ENCODE results near the gene HSPA9. TPM values are rescaled to one million over a fixed set of nuclear protein-coding genes. Genes with fewer than 3 reads are reported as not detected.

The HSPA9 gene
- total RNA-seq (2013; cell fraction: nucleolus; rRNA removed), result 198 and 218 TPM in 2 replicates
- total RNA-seq (2014; rRNA removed), result 412 and 440 TPM in 2 replicates
- total RNA-seq (2014; rRNA removed; fragmentation: Illumina TruSeq; extraction: Trizol), result 386 and 395 TPM in 2 replicates
- total RNA-seq (2021), result 307 and 347 TPM in 2 replicates
- 185 TPM for polyA plus RNA-seq (2011; ENCODE audit: low read depth)
- polyA plus RNA-seq (2011; rRNA removed), result 253 and 311 TPM in 2 replicates
- 199 and 201 TPM in 2 replicates for polyA plus RNA-seq (2011; cell fraction: cytosol; rRNA removed)
- 151 and 212 TPM in 2 replicates for polyA plus RNA-seq (2011; cell fraction: nucleus; rRNA removed)
- 147 and 164 TPM in 2 replicates for polyA plus RNA-seq (2012)
- 357 and 449 TPM in 2 replicates for polyA plus RNA-seq (2014; fragmentation: Illumina TruSeq; extraction: Trizol)
- polyA plus RNA-seq (2014; fragmentation: Nextera tagmentation; extraction: Ambion mirVana), result 100 to 1,000 TPM; 145 to 294 TPM
- 329 and 337 TPM in 2 replicates for polyA plus RNA-seq (2014; rRNA removed)
- polyA plus RNA-seq (2016; fragmentation: Nextera tagmentation; extraction: Ambion mirVana), result 100 to 1,000 TPM; 440 to 455 TPM
- polyA minus RNA-seq (2011; rRNA and poly(A)+ RNA removed), result 326 and 330 TPM in 2 replicates
- 143 and 157 TPM in 2 replicates for polyA minus RNA-seq (2011; cell fraction: cytosol; rRNA and poly(A)+ RNA removed)
- polyA minus RNA-seq (2011; cell fraction: nucleus; rRNA and poly(A)+ RNA removed), result 87.9 and 144 TPM in 2 replicates
- Bru-seq, nascent RNA, result percentile 97 among the genes with signal in this experiment
- BruChase-seq, experiment 1, labeled RNA remaining after a 6-hour chase, result percentile 99 among the genes with signal in this experiment
- BruChase-seq, experiment 2, labeled RNA remaining after a 2-hour chase, result percentile 98 among the genes with signal in this experiment
- long read RNA-seq, experiment 1, full-length matches to known transcripts, result 363 of 434 reads
- long read RNA-seq, experiment 1, partial matches to known transcripts, result 45 of 434 reads
- long read RNA-seq, experiment 1, other reads (novel, unspliced or antisense), result 26 of 434 reads
- long read RNA-seq, experiment 2, full-length matches to known transcripts, result 3,650 of 4,698 reads
- long read RNA-seq, experiment 2, partial matches to known transcripts, result 911 of 4,698 reads
- long read RNA-seq, experiment 2, other reads (novel, unspliced or antisense), result 137 of 4,698 reads

DNA sequence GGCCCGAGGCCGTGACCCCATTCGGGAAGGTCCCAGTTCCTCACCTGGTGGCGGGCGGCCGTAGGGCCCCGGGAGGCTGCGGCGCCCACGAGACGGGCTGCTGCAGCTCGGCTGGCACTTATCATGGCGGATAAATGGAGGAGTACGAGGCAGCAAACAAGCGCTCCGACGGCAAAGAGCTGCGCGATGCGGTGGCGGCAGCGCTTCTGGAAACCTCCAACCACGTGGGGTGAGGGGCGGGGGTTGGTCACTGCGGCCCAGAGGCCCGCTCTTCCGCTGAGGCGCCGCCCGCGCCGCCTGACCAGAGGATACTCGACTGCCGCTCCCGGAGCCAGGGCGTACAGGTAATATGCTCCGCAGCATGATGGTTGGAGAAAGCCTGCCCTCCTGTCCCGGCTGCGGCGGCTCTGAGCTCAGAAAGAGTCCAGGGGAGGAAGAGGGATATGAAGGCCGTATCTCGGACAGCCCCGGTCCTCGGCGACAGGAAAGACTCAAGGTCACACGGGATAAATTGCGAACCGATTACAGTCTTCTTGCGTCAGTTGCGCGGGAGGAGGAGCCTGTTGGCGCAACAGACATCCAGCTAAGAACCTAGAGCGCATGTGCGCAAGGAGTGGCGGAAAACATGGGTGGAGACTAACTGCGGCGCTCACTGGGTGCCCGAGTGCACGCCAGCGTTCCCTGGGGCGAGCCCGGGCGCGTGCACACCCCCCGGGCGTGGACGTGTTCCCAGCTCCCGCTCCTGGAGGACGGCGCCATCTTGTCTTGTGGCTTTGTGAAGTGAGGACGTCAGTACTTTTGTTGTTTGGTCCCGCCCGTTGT, at the start of gene HSPA9:
TSS of gene HSPA9 (minus strand) at position 208 of the 822 bp plus-strand sequence. CDS start at position 125, 83 bp downstream.
- H2AFZ ChIP-seq (ENCODE audit: control insufficient read depth, low read depth, low read length), result peak within 1 kb of the TSS; percentile 91
- WGBS (ENCODE audit: insufficient coverage, insufficient replicate concordance, low lambda C conversion rate, missing lambda C conversion rate), result 2% methylated on average over 73 of the region's 73 CpGs
- in situ Hi-C loops (cut with MboI), result loop anchor here (10.0 kb wide), 1 partner anchor 689 kb away; no protein-coding TSS in a partner anchor
- TF ChIP-seq HDAC6 (IDR thresholded peaks at IDR 0.05; ENCODE audit: unreplicated experiment) (no peak), ASH2L (IDR thresholded peaks at IDR 0.05; ENCODE audit: borderline replicate concordance, low read depth) (peak; percentile 89; the same call in 1 of the 2 replicates), ATF2 (IDR thresholded peaks at IDR 0.05; ENCODE audit: low read length) (no peak), EED (IDR thresholded peaks at IDR 0.05; ENCODE audit: low read depth) (peak; percentile 63), POLR2A (IDR thresholded peaks at IDR 0.05; ENCODE audit: low read depth, low read length) (peak; percentile 90), ZBTB40 (IDR thresholded peaks at IDR 0.05; ENCODE audit: borderline replicate concordance) (peak; percentile 83; the same call in 1 of the 2 replicates)
- TF ChIP-seq, protein P1, sequence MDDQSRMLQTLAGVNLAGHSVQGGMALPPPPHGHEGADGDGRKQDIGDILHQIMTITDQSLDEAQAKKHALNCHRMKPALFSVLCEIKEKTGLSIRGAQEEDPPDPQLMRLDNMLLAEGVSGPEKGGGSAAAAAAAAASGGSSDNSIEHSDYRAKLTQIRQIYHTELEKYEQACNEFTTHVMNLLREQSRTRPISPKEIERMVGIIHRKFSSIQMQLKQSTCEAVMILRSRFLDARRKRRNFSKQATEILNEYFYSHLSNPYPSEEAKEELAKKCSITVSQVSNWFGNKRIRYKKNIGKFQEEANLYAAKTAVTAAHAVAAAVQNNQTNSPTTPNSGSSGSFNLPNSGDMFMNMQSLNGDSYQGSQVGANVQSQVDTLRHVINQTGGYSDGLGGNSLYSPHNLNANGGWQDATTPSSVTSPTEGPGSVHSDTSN (IDR thresholded peaks at IDR 0.05; ENCODE audit: insufficient replicate concordance, low read depth, low read length), result no peak
- TF ChIP-seq, protein P2, sequence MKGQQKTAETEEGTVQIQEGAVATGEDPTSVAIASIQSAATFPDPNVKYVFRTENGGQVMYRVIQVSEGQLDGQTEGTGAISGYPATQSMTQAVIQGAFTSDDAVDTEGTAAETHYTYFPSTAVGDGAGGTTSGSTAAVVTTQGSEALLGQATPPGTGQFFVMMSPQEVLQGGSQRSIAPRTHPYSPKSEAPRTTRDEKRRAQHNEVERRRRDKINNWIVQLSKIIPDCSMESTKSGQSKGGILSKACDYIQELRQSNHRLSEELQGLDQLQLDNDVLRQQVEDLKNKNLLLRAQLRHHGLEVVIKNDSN (IDR thresholded peaks at IDR 0.05; ENCODE audit: borderline replicate concordance, extremely low read length, insufficient read depth, low read depth, low read length), result peak; percentile 89

More for the DNA sequence above, at the start of gene HSPA9:
- RAD21 ChIA-PET (ENCODE audit: unreplicated experiment), result interaction anchor here (0.6 to 2.0 kb wide), 10 partner anchors 9 to 697 kb away, joined by 3 to 16 read pairs (median 4); partner anchors contain the start of genes BRD8, EGR1, ETF1 and KIF20A
- no peaks in the 10 kb centered on the region for H3K9me3 ChIP-seq (replicated peaks; ENCODE audit: control insufficient read depth, insufficient read depth, low read length)
- peak within 1 kb of the TSS; percentile 85 for H3K4me3 ChIP-seq
- no TSS peak for BruUV-seq (replicated peaks)
- peak; percentile 92 for ATAC-seq
- CTCF ChIA-PET, result interaction anchor here (0.6 to 2.3 kb wide), 16 partner anchors 10 to 687 kb away, joined by 3 to 10 read pairs (median 4); partner anchors contain the start of genes FAM53C and KDM3B
- H3K36me3 ChIP-seq (ENCODE audit: control insufficient read depth in 2 of 2, insufficient read depth in 2 of 2, low read length in 1 of 2), result peaks cover 7 to 17% of the 10 kb centered on the region in 2 experiments
- peak; percentile 94 for FAIRE-seq
- no peaks in the 10 kb centered on the region for H3K4me1 ChIP-seq (ENCODE audit: control insufficient read depth, insufficient read depth, low read length)
- peak; percentile 99 for DNase-seq (ENCODE audit: low read depth, low spot score)
- H3K4me2 ChIP-seq (ENCODE audit: control insufficient read depth, insufficient read depth), result peak within 1 kb of the TSS; percentile 90
- H3K9ac ChIP-seq (ENCODE audit: control insufficient read depth, insufficient read depth, low read length), result peak within 1 kb of the TSS; percentile 92
- intact Hi-C loops (cut with micrococcal nuclease; ENCODE audit: unreplicated experiment), result no loop called here
- no peaks in the 10 kb centered on the region for H3K27me3 ChIP-seq (replicated peaks in 1 of 2; ENCODE audit: control insufficient read depth in 2 of 2, insufficient read depth in 2 of 2, low read length in 1 of 2)
- H4K20me1 ChIP-seq (ENCODE audit: control insufficient read depth, insufficient read depth), result no peaks in the 10 kb centered on the region
- H3K79me2 ChIP-seq (ENCODE audit: control insufficient read depth, insufficient read depth, low read length), result peaks cover 37% of the 10 kb centered on the region
- POLR2A ChIA-PET, result interaction anchor here (0.6 to 3.2 kb wide), 12 partner anchors 10 to 705 kb away, joined by 3 to 26 read pairs (median 4); partner anchors contain the start of genes ETF1, FAM53C, KIF20A and SIL1
- peak within 1 kb of the TSS; percentile 97 for H3K27ac ChIP-seq (ENCODE audit: control insufficient read depth, insufficient read depth)
- SMC1A ChIA-PET (ENCODE audit: uncharacterized antibody, unreplicated experiment), result interaction anchor here (0.8 to 1.7 kb wide), 11 partner anchors 9 to 698 kb away, joined by 3 to 11 read pairs (median 3); no protein-coding TSS in a partner anchor
